Measurements from ENCODE around the gene CACUL1.

Gene CACUL1

GRCh38 chr10:118734475-118734874 lies 20.3 kb downstream of the CACUL1 start:
- H3K27ac ChIP-seq (ENCODE audit: low read depth, low read length), result no peak overlapping the region
- no peak overlapping the region for H2AFZ ChIP-seq (ENCODE audit: low read length, unreplicated experiment)
- H3K4me1 ChIP-seq (ENCODE audit: control insufficient read depth, insufficient read depth, low read length, unreplicated experiment), result no peaks in the 10 kb centered on the region
- H3K36me3 ChIP-seq (ENCODE audit: insufficient read depth, low read length), result no peaks in the 10 kb centered on the region
- H3K27me3 ChIP-seq (ENCODE audit: insufficient read depth, low read length), result no peaks in the 10 kb centered on the region
- no peak overlapping the region for H3K4me3 ChIP-seq (ENCODE audit: low read depth, low read length)
- peaks cover 94% of the 10 kb centered on the region for H3K79me2 ChIP-seq (ENCODE audit: control insufficient read depth, insufficient read depth, low read length, unreplicated experiment)

GRCh38 chr10:118732245-118733165 lies 22.3 kb downstream of the CACUL1 start:
- Histone ChIP-seq H3K79me2 (ENCODE audit: control insufficient read depth, insufficient read depth, low read length, unreplicated experiment) (peaks cover 83% of the 10 kb centered on the region), H3K36me3 (ENCODE audit: insufficient read depth, low read length) (no peaks in the 10 kb centered on the region), H3K27me3 (ENCODE audit: insufficient read depth, low read length) (no peaks in the 10 kb centered on the region), H2AFZ (ENCODE audit: low read length, unreplicated experiment) (no peak overlapping the region), H3K4me1 (ENCODE audit: control insufficient read depth, insufficient read depth, low read length, unreplicated experiment) (no peaks in the 10 kb centered on the region), H3K27ac (ENCODE audit: low read depth, low read length) (no peak overlapping the region), H3K4me3 (ENCODE audit: low read depth, low read length) (no peak overlapping the region)

GRCh38 chr10:118730756-118731456 lies 23.9 kb downstream of the CACUL1 start:
- H3K4me1 ChIP-seq (ENCODE audit: control insufficient read depth, insufficient read depth, low read length, unreplicated experiment), result peaks cover 7% of the 10 kb centered on the region
- H3K79me2 ChIP-seq (ENCODE audit: control insufficient read depth, insufficient read depth, low read length, unreplicated experiment), result peaks cover 69% of the 10 kb centered on the region
- H3K36me3 ChIP-seq (ENCODE audit: insufficient read depth, low read length), result no peaks in the 10 kb centered on the region
- H3K4me3 ChIP-seq (ENCODE audit: low read depth, low read length), result no peak overlapping the region
- no peak overlapping the region for H2AFZ ChIP-seq (ENCODE audit: low read length, unreplicated experiment)
- H3K27ac ChIP-seq (ENCODE audit: low read depth, low read length), result no peak overlapping the region
- H3K27me3 ChIP-seq (ENCODE audit: insufficient read depth, low read length), result no peaks in the 10 kb centered on the region

- H3K27ac ChIP-seq (ENCODE audit: low read depth, low read length), result no peak overlapping the region
- H2AFZ ChIP-seq (ENCODE audit: low read length, unreplicated experiment), result no peak overlapping the region
- H3K27me3 ChIP-seq (ENCODE audit: insufficient read depth, low read length), result no peaks in the 10 kb centered on the region
- peaks cover 10% of the 10 kb centered on the region for H3K4me1 ChIP-seq (ENCODE audit: control insufficient read depth, insufficient read depth, low read length, unreplicated experiment)
- peaks cover 60% of the 10 kb centered on the region for H3K79me2 ChIP-seq (ENCODE audit: control insufficient read depth, insufficient read depth, low read length, unreplicated experiment)
- no peaks in the 10 kb centered on the region for H3K36me3 ChIP-seq (ENCODE audit: insufficient read depth, low read length)
- H3K4me3 ChIP-seq (ENCODE audit: low read depth, low read length), result no peak overlapping the region
These were observed 25.0 kb downstream of the CACUL1 start for GRCh38 chr10:118729641-118730258.

- Histone ChIP-seq H3K4me3 (ENCODE audit: low read depth, low read length) (no peak overlapping the region), H3K27me3 (ENCODE audit: insufficient read depth, low read length) (no peaks in the 10 kb centered on the region), H3K36me3 (ENCODE audit: insufficient read depth, low read length) (no peaks in the 10 kb centered on the region), H3K4me1 (ENCODE audit: control insufficient read depth, insufficient read depth, low read length, unreplicated experiment) (peaks cover 10% of the 10 kb centered on the region), H2AFZ (ENCODE audit: low read length, unreplicated experiment) (no peak overlapping the region), H3K27ac (ENCODE audit: low read depth, low read length) (no peak overlapping the region), H3K79me2 (ENCODE audit: control insufficient read depth, insufficient read depth, low read length, unreplicated experiment) (peaks cover 54% of the 10 kb centered on the region)
These were observed 25.6 kb downstream of the CACUL1 start for GRCh38 chr10:118729200-118729599.

- Histone ChIP-seq H3K27me3 (ENCODE audit: insufficient read depth, low read length) (no peaks in the 10 kb centered on the region), H3K4me3 (ENCODE audit: low read depth, low read length) (no peak overlapping the region), H3K27ac (ENCODE audit: low read depth, low read length) (0 out of 2 replicates have a peak overlapping the region, but pooled peaks have one; percentile 13), H2AFZ (ENCODE audit: low read length, unreplicated experiment) (no peak overlapping the region), H3K36me3 (ENCODE audit: insufficient read depth, low read length) (no peaks in the 10 kb centered on the region), H3K79me2 (ENCODE audit: control insufficient read depth, insufficient read depth, low read length, unreplicated experiment) (peaks cover 23% of the 10 kb centered on the region), H3K4me1 (ENCODE audit: control insufficient read depth, insufficient read depth, low read length, unreplicated experiment) (peaks cover 28% of the 10 kb centered on the region)
These were observed 28.8 kb downstream of the CACUL1 start for GRCh38 chr10:118725886-118726500.

GRCh38 chr10:118723466-118723865 lies 31.3 kb downstream of the CACUL1 start:
- H2AFZ ChIP-seq (ENCODE audit: low read length, unreplicated experiment), result no peak overlapping the region
- peaks cover 28% of the 10 kb centered on the region for H3K4me1 ChIP-seq (ENCODE audit: control insufficient read depth, insufficient read depth, low read length, unreplicated experiment)
- H3K27ac ChIP-seq (ENCODE audit: low read depth, low read length), result peak overlapping the region; percentile 70
- H3K27me3 ChIP-seq (ENCODE audit: insufficient read depth, low read length), result no peaks in the 10 kb centered on the region
- H3K4me3 ChIP-seq (ENCODE audit: low read depth, low read length), result no peak overlapping the region
- peaks cover 8% of the 10 kb centered on the region for H3K79me2 ChIP-seq (ENCODE audit: control insufficient read depth, insufficient read depth, low read length, unreplicated experiment)
- H3K36me3 ChIP-seq (ENCODE audit: insufficient read depth, low read length), result no peaks in the 10 kb centered on the region

- H3K79me2 ChIP-seq (ENCODE audit: control insufficient read depth, insufficient read depth, low read length, unreplicated experiment), result peaks cover 7% of the 10 kb centered on the region
- no peak overlapping the region for H3K4me3 ChIP-seq (ENCODE audit: low read depth, low read length)
- H3K4me1 ChIP-seq (ENCODE audit: control insufficient read depth, insufficient read depth, low read length, unreplicated experiment), result peaks cover 26% of the 10 kb centered on the region
- H2AFZ ChIP-seq (ENCODE audit: low read length, unreplicated experiment), result no peak overlapping the region
- H3K27ac ChIP-seq (ENCODE audit: low read depth, low read length), result no peak overlapping the region
- no peaks in the 10 kb centered on the region for H3K36me3 ChIP-seq (ENCODE audit: insufficient read depth, low read length)
- no peaks in the 10 kb centered on the region for H3K27me3 ChIP-seq (ENCODE audit: insufficient read depth, low read length)
These were observed 33.3 kb downstream of the CACUL1 start for GRCh38 chr10:118721539-118721876.

- Histone ChIP-seq H3K27me3 (ENCODE audit: insufficient read depth, low read length) (no peaks in the 10 kb centered on the region), H3K27ac (ENCODE audit: low read depth, low read length) (no peak overlapping the region), H3K79me2 (ENCODE audit: control insufficient read depth, insufficient read depth, low read length, unreplicated experiment) (peaks cover 7% of the 10 kb centered on the region)
These were observed 33.9 kb downstream of the CACUL1 start for GRCh38 chr10:118720685-118721538.

GRCh38 chr10:118714366-118714765 lies 40.4 kb downstream of the CACUL1 start:
- no peak overlapping the region for H2AFZ ChIP-seq (ENCODE audit: low read length, unreplicated experiment)
- no peaks in the 10 kb centered on the region for H3K4me1 ChIP-seq (ENCODE audit: control insufficient read depth, insufficient read depth, low read length, unreplicated experiment)
- 0 out of 2 replicates have a peak, but pooled peaks cover 3% of the 10 kb centered on the region for H3K36me3 ChIP-seq (ENCODE audit: insufficient read depth, low read length)
- H3K27ac ChIP-seq (ENCODE audit: low read depth, low read length), result no peak overlapping the region
- no peaks in the 10 kb centered on the region for H3K79me2 ChIP-seq (ENCODE audit: control insufficient read depth, insufficient read depth, low read length, unreplicated experiment)
- H3K27me3 ChIP-seq (ENCODE audit: insufficient read depth, low read length), result no peaks in the 10 kb centered on the region
- H3K4me3 ChIP-seq (ENCODE audit: low read depth, low read length), result no peak overlapping the region

More at GRCh38 chr10:118720685-118721538, 33.9 kb downstream of the CACUL1 start:
- Histone ChIP-seq H3K4me1 (ENCODE audit: control insufficient read depth, insufficient read depth, low read length, unreplicated experiment) (peaks cover 21% of the 10 kb centered on the region), H3K36me3 (ENCODE audit: insufficient read depth, low read length) (no peaks in the 10 kb centered on the region), H3K4me3 (ENCODE audit: low read depth, low read length) (no peak overlapping the region), H2AFZ (ENCODE audit: low read length, unreplicated experiment) (no peak overlapping the region)
